NCI-H526 (cell line): ENCODE data around the gene SEH1L.
"Not testable (repeated sequence)": the region's sequence is repeated elsewhere in the genome, so short reads cannot be mapped to it uniquely, and the experiment has no call there.

Experiments
- DNase-seq, 2 experiments: peaks; one replicate each; lab custom pipeline; 2025; lab: John Stamatoyannopoulos, UW

The SEH1L gene

DNA sequence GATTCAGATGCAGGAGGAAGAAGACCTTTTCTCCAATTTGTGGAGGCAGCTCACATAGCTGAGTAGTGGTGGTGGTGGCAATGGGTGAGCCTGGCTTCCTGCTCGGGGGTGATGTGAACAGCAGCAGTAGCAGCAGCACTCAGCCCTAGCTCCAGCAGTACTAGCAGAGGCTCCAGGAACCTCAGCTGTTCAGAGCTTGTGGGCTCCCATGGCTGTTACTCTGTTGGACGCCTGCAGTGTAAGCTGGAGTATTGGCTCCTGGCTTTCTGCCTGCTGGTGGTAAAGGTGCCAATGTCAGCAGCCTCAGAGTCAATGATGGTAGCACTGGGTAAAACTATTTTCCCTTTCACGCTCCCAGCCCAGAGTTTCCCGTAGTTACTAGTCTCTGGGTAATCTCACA lies 3.1 kb upstream of the SEH1L start:
- no peak for DNase-seq

DNA sequence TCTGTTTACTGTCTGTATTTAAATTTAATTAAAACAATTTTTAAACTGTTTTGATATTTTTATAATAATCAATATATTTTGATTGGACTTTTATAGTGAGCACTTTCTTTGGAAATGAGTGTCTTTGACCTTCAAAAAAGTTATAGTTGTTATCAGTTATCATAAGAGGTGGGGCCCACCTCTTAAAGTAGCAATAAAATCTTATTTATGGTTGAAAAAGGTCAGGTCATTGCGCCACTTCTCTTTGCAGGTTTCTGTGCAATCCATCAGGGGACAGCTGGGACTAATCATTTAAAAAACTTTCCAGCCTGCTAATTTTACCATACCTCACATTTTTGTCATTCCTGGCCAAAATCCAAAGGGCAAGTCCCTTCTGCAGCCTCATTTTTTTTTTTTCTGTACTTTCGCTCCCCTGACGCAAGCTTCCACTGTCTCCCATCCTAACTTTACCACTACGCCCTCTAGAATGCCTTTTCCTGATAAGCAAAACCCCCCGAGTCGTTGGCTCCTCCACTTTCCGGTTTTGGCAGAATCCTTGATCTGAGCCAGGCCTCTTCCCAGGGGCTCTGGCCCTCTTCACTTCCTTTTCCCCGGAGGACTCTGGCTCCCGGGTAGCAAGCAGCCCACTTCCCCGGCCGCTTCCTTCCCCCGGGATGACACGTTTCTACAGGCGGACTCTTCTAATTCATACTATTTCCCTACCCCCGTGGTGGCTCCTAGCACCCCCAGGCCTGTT lies 1.1 kb upstream of the SEH1L start:
- peak; percentile 41 to 51 for DNase-seq

- peak; percentile 62 to 90 for DNase-seq
Observed at GRCh38 chr18:12948050-12948804, 416 bp downstream of the SEH1L start.

- no peak for DNase-seq
Observed at GRCh38 chr18:12958478-12958877, 10.7 kb downstream of the SEH1L start.

DNA sequence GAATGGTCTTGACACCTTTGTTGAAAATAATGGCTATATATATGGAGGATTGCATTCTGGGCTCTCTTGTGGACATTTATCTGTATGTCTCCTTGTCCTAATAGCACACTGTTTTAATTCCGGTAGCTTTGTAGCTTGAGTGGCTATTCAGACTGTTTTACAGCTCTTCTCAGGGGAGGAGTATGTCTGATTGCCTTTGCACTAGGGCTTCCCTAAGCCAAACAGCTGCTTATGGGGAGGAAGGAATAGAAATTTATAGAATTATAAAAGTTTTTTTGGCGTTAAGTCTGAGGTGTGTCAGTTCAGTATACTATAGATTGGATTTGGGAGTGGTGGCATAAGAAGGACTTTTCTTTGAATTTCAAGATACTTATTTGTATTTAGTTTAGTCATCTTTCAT lies 12.6 kb downstream of the SEH1L start:
- no peak for DNase-seq

- no peak for DNase-seq
Observed at GRCh38 chr18:12960853-12961397, 13.1 kb downstream of the SEH1L start.

DNA sequence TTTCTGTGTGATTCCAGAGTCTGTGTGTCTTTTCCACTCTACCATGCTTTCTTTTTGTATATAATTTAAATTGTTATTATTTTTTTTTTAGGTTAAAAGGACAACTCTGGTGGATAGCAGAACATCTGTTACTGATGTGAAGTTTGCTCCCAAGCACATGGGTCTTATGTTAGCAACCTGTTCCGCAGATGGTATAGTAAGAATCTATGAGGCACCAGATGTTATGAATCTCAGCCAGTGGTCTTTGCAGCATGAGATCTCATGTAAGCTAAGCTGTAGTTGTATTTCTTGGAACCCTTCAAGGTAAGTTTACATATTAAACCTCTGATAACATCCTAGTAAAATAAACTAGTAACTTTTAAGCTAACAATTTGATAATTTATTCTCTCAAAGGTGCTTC lies 15.3 kb downstream of the SEH1L start:
- DNase-seq = no peak

DNA sequence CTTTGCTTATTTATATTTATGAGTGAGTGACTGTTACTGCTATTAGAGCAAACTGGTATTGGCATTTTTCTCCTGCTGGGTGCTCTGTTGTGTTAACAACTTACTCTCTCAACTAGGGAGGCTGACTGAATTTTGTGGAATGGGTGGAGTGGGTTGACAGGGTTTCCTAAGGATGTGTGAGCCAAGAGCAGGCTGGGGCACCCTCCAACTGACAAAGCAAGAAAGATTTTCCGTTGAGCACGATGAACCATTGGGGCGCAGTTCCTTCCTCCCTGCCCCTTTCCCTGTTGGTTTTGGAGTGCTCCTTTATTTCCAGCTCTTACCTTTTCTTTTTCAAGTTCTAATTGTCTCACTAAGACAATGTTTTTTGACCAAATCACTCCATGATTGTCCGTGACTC lies 20.3 kb downstream of the SEH1L start:
- no peak for DNase-seq

DNA sequence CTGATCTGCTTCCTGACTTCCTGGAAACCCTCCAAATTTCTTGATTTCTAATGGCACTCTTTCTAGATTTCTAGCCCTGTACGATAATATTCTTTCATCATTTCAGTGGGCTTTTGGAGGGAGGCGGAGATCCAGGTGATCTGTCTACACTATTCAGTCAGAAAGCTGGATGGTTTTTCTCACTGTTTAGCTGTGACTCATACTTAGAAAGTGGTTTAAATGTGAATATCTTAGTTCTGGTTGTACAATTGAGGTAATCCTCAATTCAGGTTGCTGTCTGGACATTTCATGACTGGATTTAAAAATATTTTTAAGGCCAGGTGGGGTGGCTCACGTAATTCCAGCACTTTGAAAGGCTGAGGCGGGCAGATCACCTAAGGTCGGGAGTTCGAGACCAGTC lies 20.8 kb downstream of the SEH1L start:
- no peak for DNase-seq

GRCh38 chr18:12973562-12974213 lies 25.9 kb downstream of the SEH1L start:
- no peak for DNase-seq

DNA sequence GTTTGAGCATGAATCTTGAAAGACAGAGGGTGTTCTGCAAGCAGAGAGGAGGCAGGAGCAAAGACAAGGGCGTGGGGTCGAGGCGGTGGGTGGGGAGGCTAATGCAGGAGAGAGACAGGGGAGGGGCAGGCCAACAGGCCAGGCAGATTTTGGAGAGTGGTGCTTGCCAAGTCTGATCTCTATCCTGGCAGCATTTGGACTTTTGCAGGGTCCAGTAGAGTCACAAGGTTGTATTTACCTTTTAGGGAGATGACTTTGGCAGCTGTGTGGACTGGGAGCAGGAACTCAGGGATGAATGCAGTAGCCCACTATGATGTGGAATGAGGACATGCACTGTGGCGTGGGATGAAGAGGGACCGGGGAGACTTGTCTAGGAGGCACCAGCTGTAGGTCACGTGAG lies 27.7 kb downstream of the SEH1L start:
- DNase-seq = no peak

DNA sequence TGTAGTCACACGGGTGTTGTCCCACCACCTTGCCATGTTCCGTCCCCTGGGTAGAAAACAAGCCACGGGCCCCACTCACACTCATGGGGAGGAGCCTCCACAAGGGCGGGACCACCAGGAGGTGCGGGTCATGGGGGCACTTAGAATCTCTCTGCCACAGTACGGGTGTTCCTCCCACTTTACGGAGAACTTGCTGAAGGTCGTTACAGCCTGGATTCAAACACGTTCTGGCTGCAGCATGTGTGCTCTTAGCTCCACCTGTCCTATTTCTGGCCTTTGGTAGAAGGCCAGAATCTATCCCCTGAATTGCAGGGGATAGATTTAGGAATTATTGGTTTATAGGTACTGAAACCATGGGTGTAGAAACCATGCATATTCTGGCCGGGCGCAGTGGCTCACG lies 28.5 kb downstream of the SEH1L start:
- DNase-seq = no peak

DNA sequence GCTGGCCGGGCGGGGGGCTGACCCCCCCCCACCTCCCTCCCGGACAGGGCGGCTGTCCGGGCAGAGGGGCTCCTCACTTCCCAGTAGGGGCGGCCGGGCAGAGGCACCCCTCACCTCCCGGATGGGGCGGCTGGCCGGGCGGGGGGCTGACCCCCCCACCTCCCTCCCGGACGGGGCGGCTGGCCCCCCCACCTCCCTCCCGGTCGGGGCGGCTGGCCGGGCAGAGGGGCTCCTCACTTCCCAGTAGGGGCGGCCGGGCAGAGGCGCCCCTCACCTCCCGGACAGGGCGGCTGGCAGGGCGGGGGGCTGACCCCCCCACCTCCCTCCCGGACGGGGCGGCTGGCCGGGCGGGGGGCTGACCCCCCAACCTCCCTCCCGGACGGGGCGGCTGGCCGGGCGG lies 32.3 kb downstream of the SEH1L start:
- DNase-seq = not testable (repeated sequence)

DNA sequence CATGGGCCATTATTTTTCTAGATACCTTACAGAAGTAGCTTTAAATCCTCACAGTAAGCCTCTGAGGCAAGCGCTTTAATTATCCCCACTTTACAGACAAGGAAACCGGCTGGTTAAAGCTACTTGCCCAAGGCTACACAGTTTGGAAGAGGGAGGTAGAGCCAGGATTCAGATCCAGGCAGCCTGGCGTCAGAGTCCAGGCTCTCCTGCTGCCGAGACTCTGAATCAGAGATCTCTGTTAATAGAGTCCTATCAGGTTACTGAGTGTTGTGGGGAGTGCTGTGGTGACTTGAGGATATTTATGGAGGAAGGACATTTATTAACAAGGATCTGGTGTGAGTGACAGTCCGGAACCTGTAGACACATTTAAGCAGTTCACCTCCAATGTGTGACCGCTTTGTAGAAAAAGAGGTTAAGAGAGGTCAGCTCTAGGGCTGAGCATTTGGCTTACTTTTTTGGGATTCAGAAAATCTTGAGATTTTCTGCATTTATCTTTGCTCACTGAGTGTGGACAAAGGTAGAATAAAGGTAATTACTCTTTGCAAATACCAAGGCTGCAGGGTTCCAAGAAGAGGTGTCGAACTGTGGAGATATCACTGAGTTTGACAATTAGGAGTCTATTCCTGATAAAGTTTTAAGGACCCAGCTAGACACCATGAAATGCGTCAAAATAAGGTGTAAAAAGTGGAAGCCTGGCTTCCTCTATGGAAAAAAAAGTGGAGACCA lies 41.7 kb downstream of the SEH1L start:
- DNase-seq = no peak

- DNase-seq = no peak
Observed at GRCh38 chr18:12990123-12990475, 42.3 kb downstream of the SEH1L start.

DNA sequence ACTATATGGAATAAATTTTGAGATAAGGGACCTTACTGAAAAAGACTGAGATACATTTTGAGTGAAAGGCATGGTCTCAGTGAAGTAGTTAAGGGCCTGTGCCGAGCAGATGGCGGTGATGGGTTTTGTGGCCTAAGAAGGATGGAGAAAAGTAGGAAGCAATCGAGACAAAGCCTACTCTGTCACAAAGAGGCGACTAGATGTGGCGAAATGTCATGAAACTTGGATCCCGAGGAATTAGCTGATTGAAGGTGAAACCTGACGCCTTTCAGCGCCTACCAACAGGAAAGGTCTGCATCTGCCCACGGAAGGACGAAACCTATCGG lies 42.8 kb downstream of the SEH1L start:
- peak in 1 of 2 experiments; percentile 50 for DNase-seq

- peak; percentile 94 to 97 for DNase-seq
Observed at GRCh38 chr18:12990967-12991820, 43.4 kb downstream of the SEH1L start, which contains the start of gene CEP192. CEP192 (plus strand) TSS chr18:12991362; CDS start chr18:12999425, 8,063 bp downstream.

GRCh38 chr18:12991821-12992179 lies 44.0 kb downstream of the SEH1L start:
- no peak for DNase-seq

DNA sequence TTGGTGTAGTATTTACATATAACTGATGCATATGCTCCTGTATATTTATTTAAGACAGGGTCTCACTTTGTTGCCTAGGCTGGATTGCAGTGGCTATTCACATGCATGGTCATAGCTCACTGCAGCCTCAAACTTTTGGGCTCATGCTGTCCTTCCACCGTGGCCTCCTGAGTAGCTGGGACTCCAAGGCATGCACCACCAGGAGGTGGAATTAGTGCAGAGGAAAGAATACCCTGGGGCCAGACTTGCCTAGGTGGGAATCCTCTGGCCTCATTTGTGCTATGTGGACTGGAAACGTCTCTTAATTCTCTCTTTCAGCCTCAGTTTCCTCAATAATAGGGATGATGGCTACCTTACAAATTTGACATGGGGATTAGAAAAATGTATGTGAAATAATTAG lies 45.6 kb downstream of the SEH1L start:
- no peak for DNase-seq

- DNase-seq = no peak
Observed at GRCh38 chr18:12995424-12995823, 47.6 kb downstream of the SEH1L start.

DNA sequence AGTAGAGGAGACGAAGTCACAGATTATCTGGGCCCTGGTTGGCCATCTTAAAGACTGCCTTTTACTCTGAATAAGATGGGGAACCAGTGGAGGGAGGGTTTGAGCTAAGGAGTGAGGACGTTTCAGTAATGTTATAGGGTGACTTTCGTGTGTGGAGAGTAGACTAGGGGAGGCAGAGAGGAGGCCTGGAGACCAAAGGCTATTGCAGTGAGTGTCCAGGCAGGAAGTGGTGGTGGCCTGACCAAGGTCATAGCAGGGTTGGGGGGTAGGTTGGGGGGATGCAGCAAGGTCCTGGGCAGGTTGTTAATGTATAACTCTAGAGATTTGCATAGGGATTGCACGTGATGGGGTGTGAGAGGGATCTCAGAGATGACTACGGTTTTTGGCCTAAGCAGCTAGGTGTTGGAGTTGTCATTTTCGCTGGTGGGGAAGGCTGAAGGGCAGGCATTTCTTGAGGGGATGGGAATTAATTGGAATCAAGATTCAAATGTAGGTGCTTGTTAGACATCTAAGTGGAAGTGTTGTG lies 48.2 kb downstream of the SEH1L start:
- peak in 1 of 2 experiments; percentile 17 for DNase-seq
